GM18951 (cell line): ENCODE results near the gene PEDS1.
A peak's percentile ranks its signal among the peaks of the same experiment; 100 is the strongest.

Source experiments
- POLR2A ChIP-seq: IDR thresholded peaks from 4 replicates; pipeline ENCODE4 v1.6.1; 2011; ENCODE audit warnings: mild to moderate bottlenecking; ENCODE audit not compliant: insufficient read length, insufficient read depth; ENCODE audit errors: extremely low read depth
- in situ Hi-C: fragments of 300-500 bp; cut with MboI; formaldehyde crosslinking; loops from one replicate; pipeline ENCODE4 v1.12.0; 2022; ENCODE audit warnings: low sequenced_read_pairs, mixed read lengths, inconsistent platforms; ENCODE audit not compliant: unreplicated experiment

The PEDS1 gene

GRCh38 chr20:50194422-50194830 lies 40.9 kb upstream of the PEDS1 start:
- no peak for TF ChIP-seq POLR2A
- in situ Hi-C loops, result no loop called here

- in situ Hi-C loops, result no loop called here
- TF ChIP-seq POLR2A, result no peak
Measured at GRCh38 chr20:50193836-50194421, 40.4 kb upstream of the PEDS1 start.

- in situ Hi-C loops, result no loop called here
- TF ChIP-seq POLR2A, result no peak
Measured at GRCh38 chr20:50193199-50193835, 39.8 kb upstream of the PEDS1 start.

- in situ Hi-C loops, result no loop called here
- TF ChIP-seq POLR2A, result no peak
Measured at GRCh38 chr20:50192364-50193198, 39.1 kb upstream of the PEDS1 start.

GRCh38 chr20:50191544-50192363 lies 38.2 kb upstream of the PEDS1 start:
- in situ Hi-C loops, result no loop called here
- peak; percentile 41 for TF ChIP-seq POLR2A

GRCh38 chr20:50191065-50191543 lies 37.6 kb upstream of the PEDS1 start:
- in situ Hi-C loops, result no loop called here
- TF ChIP-seq POLR2A, result no peak

GRCh38 chr20:50190251-50191064 lies 36.9 kb upstream of the PEDS1 start, which contains the start of gene CEBPB:
Gene CEBPB (plus strand): TSS chr20:50190830. CDS start chr20:50191034, 204 bp downstream.
- TF ChIP-seq POLR2A, result peak; percentile 71
- in situ Hi-C loops, result no loop called here

- no peak for TF ChIP-seq POLR2A
Measured at GRCh38 chr20:50189681-50190250, 36.2 kb upstream of the PEDS1 start.

GRCh38 chr20:50188879-50189680 lies 35.6 kb upstream of the PEDS1 start:
- TF ChIP-seq POLR2A, result no peak
- in situ Hi-C loops, result loop anchor here (5.0 to 10.0 kb wide), 3 partner anchors 214 to 386 kb away; no protein-coding TSS in a partner anchor

More at GRCh38 chr20:50189681-50190250, 36.2 kb upstream of the PEDS1 start:
- in situ Hi-C loops, result loop anchor here (5.0 to 10.0 kb wide), 3 partner anchors 215 to 385 kb away; no protein-coding TSS in a partner anchor

- TF ChIP-seq POLR2A, result no peak
- in situ Hi-C loops, result loop anchor here (5.0 to 10.0 kb wide), 3 partner anchors 213 to 387 kb away; no protein-coding TSS in a partner anchor
Measured at GRCh38 chr20:50188287-50188688, 34.8 kb upstream of the PEDS1 start.
